CD4-positive, alpha-beta memory T cell (primary cell): ENCODE results near the gene SFTPB. TPM values are rescaled to one million over a fixed set of nuclear protein-coding genes. Genes with fewer than 3 reads are reported as not detected.
"Not testable (repeated sequence)": the region's sequence is repeated elsewhere in the genome, so short reads cannot be mapped to it uniquely, and the experiment has no call there.

ENCODE experiments used
- CTCF ChIA-PET: fragments of 350-600 bp; sonication (Branson Sonifier 250); formaldehyde crosslinking; loops from one replicate; lab custom pipeline; 2021; ENCODE audit warnings: inconsistent platforms; ENCODE audit not compliant: partially characterized antibody; lab: Charles Lee
- POLR2A ChIA-PET: fragments of 350-600 bp; sonication (Branson Sonifier 250); formaldehyde crosslinking; loops from one replicate; lab custom pipeline; 2021; ENCODE audit not compliant: partially characterized antibody; lab: Charles Lee
- DNase-seq, 5 donors: peaks; one replicate each; pipeline versions ENCODE4 v3.0.0 to v3.0.0-alpha.2; 2020 to 2022; ENCODE audit warnings: mixed read lengths in 1 of 5
- H3K27ac ChIP-seq: one replicate; pipeline ENCODE4 v1.7.0; 2013; ENCODE audit warnings: low read depth, low read length
- H3K27me3 ChIP-seq: 2 replicates; pipeline ENCODE4 v1.7.0; 2013; ENCODE audit warnings: mild to moderate bottlenecking, low read length, moderate library complexity; ENCODE audit not compliant: insufficient read depth
- H3K36me3 ChIP-seq: 2 replicates; pipeline ENCODE4 v1.7.0; 2013; ENCODE audit warnings: mild to moderate bottlenecking, low read length, moderate library complexity; ENCODE audit not compliant: insufficient read depth
- H3K4me1 ChIP-seq: 2 replicates; pipeline ENCODE4 v1.7.0; 2013; ENCODE audit warnings: mild to moderate bottlenecking, low read length, moderate library complexity; ENCODE audit not compliant: insufficient read depth
- H3K4me3 ChIP-seq, 2 donors: one replicate each; pipeline ENCODE4 v1.7.0; 2013; ENCODE audit warnings: low read length in 2 of 2, mild to moderate bottlenecking in 1 of 2
- H3K9me3 ChIP-seq, 2 donors: one replicate each; pipeline ENCODE4 v1.7.0; 2013; ENCODE audit warnings: low read length in 2 of 2, control low read depth in 1 of 2; ENCODE audit not compliant: control insufficient read depth in 1 of 2
- H3K27ac Mint-ChIP-seq, 7 donors: one replicate each; pipeline ENCODE4 v1.8.0; 2020 to 2021; ENCODE audit warnings: mixed read lengths in 7 of 7, mild to moderate bottlenecking in 6 of 7, inconsistent platforms in 3 of 7, moderate library complexity in 3 of 7
- H3K27me3 Mint-ChIP-seq, 2 donors: one replicate each; pipeline ENCODE4 v1.8.0; 2020 to 2021; ENCODE audit warnings: mixed read lengths in 2 of 2
- H3K36me3 Mint-ChIP-seq, 2 donors: one replicate each; pipeline ENCODE4 v1.8.0; 2020 to 2021; ENCODE audit warnings: mixed read lengths in 2 of 2, inconsistent platforms in 1 of 2, mild to moderate bottlenecking in 1 of 2
- H3K4me1 Mint-ChIP-seq, 4 donors: one replicate each; pipeline ENCODE4 v1.8.0; 2020 to 2021; ENCODE audit warnings: mixed read lengths in 4 of 4, mild to moderate bottlenecking in 1 of 4
- H3K4me3 Mint-ChIP-seq, 8 donors: one replicate each; pipeline ENCODE4 v1.8.0; 2020 to 2021; ENCODE audit warnings: mixed read lengths in 8 of 8, mild to moderate bottlenecking in 7 of 8, moderate library complexity in 6 of 8, inconsistent platforms in 3 of 8
- H3K9me3 Mint-ChIP-seq, 8 donors: one replicate each; pipeline ENCODE4 v1.8.0; 2020 to 2021; ENCODE audit warnings: mixed read lengths in 8 of 8, mild to moderate bottlenecking in 5 of 8, inconsistent platforms in 3 of 8, moderate library complexity in 1 of 8
- intact Hi-C: fragments of 100-400 bp; cut with micrococcal nuclease; formaldehyde crosslinking; loops from one replicate; pipeline ENCODE4 v1.15.1; 2023
- polyA plus RNA-seq, 2 donors: library from polyadenylated mRNA; unstranded; fragments of 300-500 nt; fragmentation: Illumina TruSeq; gene quantifications; one replicate each; pipeline ENCODE4 v1.2.3, GENCODE V29; 2021
- total RNA-seq, 2 experiments: library from RNA; stranded (reverse); gene quantifications; one replicate each; pipeline ENCODE4 v1.2.3, GENCODE V29; 2021

The SFTPB gene
- total RNA-seq: not detected
- not detected for polyA plus RNA-seq

- H3K27me3 Mint-ChIP-seq: no peaks in the 10 kb centered on the region
- H3K27ac ChIP-seq: no peak within 1 kb of the TSS
- no peak within 1 kb of the TSS for H3K4me3 ChIP-seq
- H3K36me3 ChIP-seq: no peaks in the 10 kb centered on the region
- H3K4me1 ChIP-seq: no peaks in the 10 kb centered on the region
- ChIA-PET CTCF (no interaction called here), POLR2A (no interaction called here)
- no peaks in the 10 kb centered on the region for H3K36me3 Mint-ChIP-seq
- no peak for DNase-seq
- no peaks in the 10 kb centered on the region for H3K9me3 Mint-ChIP-seq
- no peak within 1 kb of the TSS for H3K4me3 Mint-ChIP-seq
- peaks cover 0 to 1% (median 0%) of the 10 kb centered on the region in 4 donors for H3K4me1 Mint-ChIP-seq
- no peaks in the 10 kb centered on the region for H3K9me3 ChIP-seq
- intact Hi-C loops: no loop called here
- H3K27ac Mint-ChIP-seq: no peak within 1 kb of the TSS
- H3K27me3 ChIP-seq: no peaks in the 10 kb centered on the region
These were observed at the start of gene SFTPB for GRCh38 chr2:85668009-85668856. Gene SFTPB (minus strand): TSS chr2:85668199. CDS start chr2:85668183, 16 bp downstream.

DNA sequence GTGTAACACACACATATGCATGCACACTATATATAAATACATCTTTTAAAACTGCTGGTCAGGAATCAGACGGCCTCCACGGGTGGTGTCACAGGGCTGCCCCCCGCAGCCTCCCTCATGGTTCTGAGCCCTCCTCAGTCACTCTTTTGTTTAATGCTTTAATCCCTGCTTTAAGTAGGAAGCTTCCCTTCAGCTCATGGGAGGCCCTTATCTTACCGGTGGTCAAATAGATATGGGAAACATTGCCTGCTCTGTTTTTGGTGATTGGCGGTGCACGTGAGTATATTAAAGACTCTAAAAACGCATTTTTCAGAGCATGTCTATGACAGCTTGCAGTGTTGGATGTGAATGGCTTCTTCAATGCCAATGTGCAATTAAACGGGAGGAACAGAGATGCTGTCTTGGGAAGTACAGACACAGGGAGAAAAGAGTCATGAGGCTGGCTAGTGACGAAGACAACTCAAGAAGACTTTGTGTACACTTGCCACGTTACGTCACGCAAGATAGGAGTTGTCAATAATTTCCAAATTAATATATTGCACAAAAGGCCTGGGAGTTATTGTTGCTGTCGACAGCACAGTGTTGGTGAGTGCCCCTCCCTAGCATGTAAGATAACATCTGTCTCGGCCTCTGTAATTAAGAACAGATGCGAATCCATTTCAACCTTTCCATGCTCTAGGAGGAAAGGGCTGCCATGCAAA lies 49.5 kb upstream of the SFTPB start:
- no peak overlapping the region for H3K27ac Mint-ChIP-seq
- Histone ChIP-seq H3K27ac (no peak overlapping the region), H3K27me3 (peaks cover 3% of the 10 kb centered on the region), H3K4me1 (peaks cover 5% of the 10 kb centered on the region), H3K9me3 (no peaks in the 10 kb centered on the region), H3K4me3 (no peak overlapping the region), H3K36me3 (no peaks in the 10 kb centered on the region)
- ChIA-PET POLR2A (no interaction called here), CTCF (no interaction called here)
- no peak for DNase-seq
- H3K9me3 Mint-ChIP-seq: peaks cover 0 to 6% (median 0%) of the 10 kb centered on the region in 8 donors
- intact Hi-C loops: no loop called here
- peaks cover 1 to 3% of the 10 kb centered on the region in 2 donors for H3K27me3 Mint-ChIP-seq
- no peak overlapping the region for H3K4me3 Mint-ChIP-seq
- peaks cover 0 to 5% (median 5%) of the 10 kb centered on the region in 4 donors for H3K4me1 Mint-ChIP-seq
- H3K36me3 Mint-ChIP-seq: no peaks in the 10 kb centered on the region

DNA sequence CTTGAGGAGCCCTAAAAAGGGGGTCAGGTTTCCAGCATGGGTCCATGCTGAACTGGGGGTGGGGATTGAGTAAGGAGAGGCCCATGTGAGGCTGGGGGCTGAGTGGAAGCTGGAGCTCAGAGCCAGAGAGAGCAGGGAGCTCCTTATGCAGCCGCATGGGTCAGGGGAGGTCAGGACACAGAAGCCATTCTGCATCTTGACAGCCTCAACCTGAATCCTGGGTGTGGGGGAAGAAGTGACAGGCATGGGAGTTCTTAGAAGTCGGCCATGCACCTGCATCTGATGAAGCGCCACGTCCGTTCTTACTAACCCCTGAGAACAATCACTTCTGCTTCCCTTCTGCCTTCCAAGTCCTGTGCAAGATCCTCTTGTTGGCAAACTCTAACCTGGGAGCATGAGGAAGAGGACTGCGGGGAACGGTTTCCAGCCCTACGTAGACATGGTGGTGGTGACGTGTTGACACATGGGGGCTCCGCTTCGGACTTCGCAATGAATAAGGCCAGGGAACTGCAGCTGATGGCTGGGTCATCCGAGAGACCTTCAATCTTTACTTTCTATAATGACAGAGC lies 48.4 kb upstream of the SFTPB start:
- CTCF ChIA-PET: no interaction called here
- Mint-ChIP-seq H3K9me3 (peaks cover 0 to 6% (median 0%) of the 10 kb centered on the region in 8 donors), H3K27me3 (peaks cover 1 to 3% of the 10 kb centered on the region in 2 donors), H3K36me3 (no peaks in the 10 kb centered on the region), H3K4me1 (peaks cover 0 to 5% (median 5%) of the 10 kb centered on the region in 4 donors), H3K4me3 (no peak overlapping the region), H3K27ac (no peak overlapping the region)
- Histone ChIP-seq H3K4me1 (peaks cover 5% of the 10 kb centered on the region), H3K4me3 (no peak overlapping the region), H3K9me3 (no peaks in the 10 kb centered on the region), H3K27ac (no peak overlapping the region), H3K36me3 (no peaks in the 10 kb centered on the region), H3K27me3 (peaks cover 3% of the 10 kb centered on the region)
- no peak for DNase-seq
- POLR2A ChIA-PET: no interaction called here
- intact Hi-C loops: no loop called here

DNA sequence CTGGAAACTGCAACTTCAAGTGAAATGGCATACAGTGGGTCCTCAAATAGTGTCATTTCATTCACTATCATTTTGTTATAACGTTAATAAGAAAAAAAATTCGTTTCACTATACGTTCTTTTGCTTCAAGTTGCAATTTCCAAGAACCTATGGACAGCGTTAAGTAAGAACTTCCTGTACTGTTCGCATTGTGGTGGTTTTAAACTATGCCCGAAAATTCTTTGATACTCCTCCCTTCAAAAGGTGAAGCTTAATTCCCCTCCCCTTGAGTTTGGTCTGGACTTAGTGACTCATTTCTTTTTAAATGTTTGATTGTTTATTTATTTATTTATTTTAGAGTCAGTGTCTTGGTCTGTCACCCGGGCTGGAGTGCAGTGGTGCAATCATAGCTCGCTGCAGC lies 46.8 kb upstream of the SFTPB start:
- no peaks in the 10 kb centered on the region for H3K36me3 Mint-ChIP-seq
- no peaks in the 10 kb centered on the region for H3K9me3 ChIP-seq
- H3K4me3 Mint-ChIP-seq: no peak overlapping the region
- no peak overlapping the region for H3K27ac Mint-ChIP-seq
- H3K27me3 Mint-ChIP-seq: peaks cover 1 to 3% of the 10 kb centered on the region in 2 donors
- H3K36me3 ChIP-seq: no peaks in the 10 kb centered on the region
- DNase-seq: no peak
- peaks cover 3% of the 10 kb centered on the region for H3K27me3 ChIP-seq
- H3K9me3 Mint-ChIP-seq: peaks cover 0 to 2% (median 0%) of the 10 kb centered on the region in 8 donors
- POLR2A ChIA-PET: no interaction called here
- H3K4me3 ChIP-seq: no peak overlapping the region
- CTCF ChIA-PET: interaction anchor here (1.0 to 1.6 kb wide), 3 partner anchors 10 to 77 kb away, joined by 3 to 6 read pairs (median 3); no protein-coding TSS in a partner anchor
- intact Hi-C loops: no loop called here
- no peak overlapping the region for H3K27ac ChIP-seq
- H3K4me1 Mint-ChIP-seq: peaks cover 0 to 5% (median 5%) of the 10 kb centered on the region in 4 donors
- peaks cover 5% of the 10 kb centered on the region for H3K4me1 ChIP-seq

- H3K27me3 Mint-ChIP-seq, H3K4me1 Mint-ChIP-seq, DNase-seq, H3K27me3 ChIP-seq, H3K4me3 ChIP-seq, H3K4me1 ChIP-seq, POLR2A ChIA-PET, H3K4me3 Mint-ChIP-seq, H3K9me3 ChIP-seq, intact Hi-C loops, H3K36me3 Mint-ChIP-seq, H3K9me3 Mint-ChIP-seq, H3K27ac ChIP-seq, H3K36me3 ChIP-seq, H3K27ac Mint-ChIP-seq: not testable (repeated sequence)
- CTCF ChIA-PET: interaction anchor here (1.1 to 1.6 kb wide), 4 partner anchors 9 to 77 kb away, joined by 3 to 6 read pairs (median 4); no protein-coding TSS in a partner anchor
These were observed 46.4 kb upstream of the SFTPB start for GRCh38 chr2:85714421-85714820.

GRCh38 chr2:85713836-85714235 lies 45.8 kb upstream of the SFTPB start:
- no peak overlapping the region for H3K4me3 Mint-ChIP-seq
- Histone ChIP-seq H3K9me3 (no peaks in the 10 kb centered on the region), H3K4me3 (no peak overlapping the region), H3K36me3 (no peaks in the 10 kb centered on the region), H3K27me3 (peaks cover 3% of the 10 kb centered on the region), H3K27ac (no peak overlapping the region), H3K4me1 (peaks cover 5% of the 10 kb centered on the region)
- H3K9me3 Mint-ChIP-seq: peaks cover 0 to 2% (median 0%) of the 10 kb centered on the region in 8 donors
- DNase-seq: no peak
- no peaks in the 10 kb centered on the region for H3K36me3 Mint-ChIP-seq
- peak overlapping the region in 1 of 7 donors; percentile 6 for H3K27ac Mint-ChIP-seq
- H3K4me1 Mint-ChIP-seq: peaks cover 0 to 5% (median 5%) of the 10 kb centered on the region in 4 donors
- CTCF ChIA-PET: interaction anchor here (1.1 to 1.6 kb wide), 4 partner anchors 9 to 76 kb away, joined by 3 to 6 read pairs (median 4); no protein-coding TSS in a partner anchor
- POLR2A ChIA-PET: no interaction called here
- peaks cover under 1 to 4% of the 10 kb centered on the region in 2 donors for H3K27me3 Mint-ChIP-seq
- intact Hi-C loops: no loop called here
